ENCODE results near the gene ACTA1. TPM values are rescaled to one million over a fixed set of nuclear protein-coding genes. Genes with fewer than 3 reads are reported as not detected.

The ACTA1 gene
- total RNA-seq, 1 experiment from 2014 or later: not detected

DNA sequence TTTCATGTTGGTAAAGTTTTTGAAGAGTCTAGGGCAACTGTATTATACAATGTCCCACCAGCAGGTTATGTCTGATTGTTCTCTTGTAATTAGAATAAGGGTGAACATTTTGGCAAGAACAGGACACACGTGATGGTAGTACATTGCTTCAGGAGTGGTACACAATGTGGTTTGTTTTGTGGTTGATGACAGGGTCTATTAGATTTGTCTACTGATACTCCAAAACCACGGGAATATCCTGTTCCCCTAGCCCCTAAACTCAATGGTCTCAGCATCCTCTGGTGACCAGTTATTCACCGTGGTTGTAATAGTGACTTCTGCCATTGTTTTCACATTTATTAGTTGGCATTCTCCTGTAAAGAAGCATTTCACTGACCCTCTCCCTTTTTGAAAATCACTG, 22.1 kb upstream of the ACTA1 start:
- H3K36me3 ChIP-seq: peaks cover 38% of the 10 kb centered on the region
- no peaks in the 10 kb centered on the region for H3K27me3 ChIP-seq (replicated peaks)
- no peak overlapping the region for H3K27ac ChIP-seq
- no peak for DNase-seq (ENCODE audit: low read depth in 1 of 2, low spot score in 2 of 2)
- no peaks in the 10 kb centered on the region for H3K9me3 ChIP-seq (replicated peaks)
- H3K4me3 ChIP-seq: no peak overlapping the region
- H3K4me1 ChIP-seq (replicated peaks): no peaks in the 10 kb centered on the region

DNA sequence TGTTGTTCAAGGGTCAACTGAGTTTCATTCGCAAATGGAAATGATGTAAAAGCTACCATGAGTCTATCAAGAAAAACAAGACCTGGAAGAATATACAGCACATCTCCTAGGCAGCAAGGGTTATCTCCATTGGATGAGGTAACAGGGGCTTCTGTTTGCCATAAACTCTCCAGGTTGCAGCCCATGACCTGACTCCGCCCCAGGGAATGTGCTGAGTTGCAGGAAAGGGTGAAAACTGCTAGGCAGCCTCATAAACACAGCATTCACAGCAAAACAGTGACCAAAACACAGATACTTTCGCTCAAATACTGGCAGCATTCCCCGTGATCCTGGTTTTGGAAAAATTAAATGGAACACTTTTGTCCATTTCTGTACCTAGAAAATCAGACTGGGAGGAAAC, 20.2 kb upstream of the ACTA1 start:
- DNase-seq (ENCODE audit: low read depth in 1 of 2, low spot score in 2 of 2): no peak
- Histone ChIP-seq H3K4me3 (no peak overlapping the region), H3K4me1 (replicated peaks) (no peaks in the 10 kb centered on the region), H3K27me3 (replicated peaks) (no peaks in the 10 kb centered on the region), H3K9me3 (replicated peaks) (no peaks in the 10 kb centered on the region), H3K36me3 (peaks cover 30% of the 10 kb centered on the region), H3K27ac (no peak overlapping the region)

DNA sequence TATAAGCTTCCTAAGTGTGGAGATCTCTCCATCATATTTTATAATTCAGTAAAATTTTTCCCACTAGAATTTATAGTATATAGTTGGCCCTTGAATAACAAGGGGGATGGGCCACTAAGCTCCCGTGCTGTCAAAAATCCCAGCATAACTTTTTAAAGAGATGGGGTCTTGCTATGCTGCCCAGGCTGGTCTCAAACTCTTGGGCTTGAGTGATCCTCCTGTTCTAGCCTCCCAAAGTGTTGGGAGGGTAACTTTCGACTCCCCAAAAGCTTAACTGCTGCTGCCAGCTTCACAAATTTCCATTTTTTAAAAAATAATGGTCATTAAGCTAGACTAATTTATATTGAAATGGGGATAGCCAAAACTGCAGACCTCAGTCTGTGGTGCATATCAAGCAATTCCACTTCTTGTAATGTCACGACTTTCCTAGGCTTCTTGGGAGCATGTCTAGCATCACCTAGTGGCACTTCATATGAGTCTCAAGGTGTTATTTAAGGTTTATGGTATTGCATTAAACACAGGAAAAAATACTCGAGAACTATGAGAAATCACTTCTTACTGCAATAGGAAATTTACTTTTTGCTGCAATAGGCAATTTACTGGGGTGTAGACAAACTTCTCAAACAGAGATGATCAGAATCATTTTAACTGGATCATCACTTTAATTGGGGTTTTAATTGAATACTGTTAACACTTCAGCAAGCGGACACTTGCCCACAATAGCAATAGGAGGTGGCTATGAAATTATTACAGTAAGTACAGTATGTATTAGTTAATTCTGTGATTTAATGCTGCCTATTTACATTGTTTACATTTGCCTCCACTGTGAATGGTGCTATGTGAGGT, 19.3 kb upstream of the ACTA1 start:
- no peaks in the 10 kb centered on the region for H3K9me3 ChIP-seq (replicated peaks)
- no peak overlapping the region for H3K4me3 ChIP-seq
- H3K4me1 ChIP-seq (replicated peaks): no peaks in the 10 kb centered on the region
- peaks cover 33% of the 10 kb centered on the region for H3K36me3 ChIP-seq
- H3K27me3 ChIP-seq (replicated peaks): no peaks in the 10 kb centered on the region
- no peak for DNase-seq (ENCODE audit: low read depth in 1 of 2, low spot score in 2 of 2)
- H3K27ac ChIP-seq: no peak overlapping the region

DNA sequence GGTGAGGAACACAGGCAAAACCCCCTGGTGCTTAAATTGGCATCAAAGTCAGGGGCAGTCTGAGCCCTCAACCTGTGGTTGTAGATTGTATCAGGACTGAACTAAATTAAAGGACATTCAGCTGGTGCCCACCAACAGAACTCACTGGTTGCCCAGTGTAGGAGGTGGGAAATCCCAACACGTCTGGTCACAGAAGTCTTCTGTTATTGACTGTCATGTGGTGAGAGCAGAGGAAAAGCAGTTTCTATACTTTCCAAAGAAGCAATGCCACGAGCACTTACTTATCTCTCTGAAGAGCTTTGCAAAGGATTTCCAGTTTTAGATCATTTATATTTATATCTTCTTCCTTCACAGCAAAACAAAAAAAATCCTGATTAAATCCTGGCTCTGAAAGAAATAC, 15.0 kb upstream of the ACTA1 start:
- H3K27me3 ChIP-seq (replicated peaks): no peaks in the 10 kb centered on the region
- no peaks in the 10 kb centered on the region for H3K9me3 ChIP-seq (replicated peaks)
- H3K4me1 ChIP-seq (replicated peaks): peaks cover 5% of the 10 kb centered on the region; the same call in 1 of the 2 replicates
- H3K36me3 ChIP-seq: peaks cover 44% of the 10 kb centered on the region
- DNase-seq (ENCODE audit: low read depth in 1 of 2, low spot score in 2 of 2): no peak
- no peak overlapping the region for H3K27ac ChIP-seq
- H3K4me3 ChIP-seq: no peak overlapping the region

DNA sequence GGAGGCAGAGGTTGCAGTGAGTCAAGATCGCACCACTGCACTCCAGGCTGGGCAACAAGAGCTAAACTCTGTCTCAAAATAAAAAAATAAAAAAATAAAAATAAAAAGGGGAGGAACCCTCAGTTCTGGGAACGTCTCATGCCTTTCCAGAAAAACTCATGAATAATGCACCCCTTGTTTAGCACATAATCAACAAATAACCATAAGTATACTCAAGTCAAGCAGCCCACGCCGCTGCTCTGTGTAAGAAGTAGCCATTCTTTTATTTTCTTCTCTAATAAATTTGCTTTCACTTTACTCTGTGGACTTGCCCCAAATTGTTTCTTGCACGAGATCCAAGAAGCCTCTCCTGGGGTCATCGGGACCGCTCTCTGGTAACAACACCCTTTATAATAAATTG, 14.5 kb upstream of the ACTA1 start:
- Histone ChIP-seq H3K4me3 (no peak overlapping the region), H3K9me3 (replicated peaks) (no peaks in the 10 kb centered on the region), H3K4me1 (replicated peaks) (peaks cover 5% of the 10 kb centered on the region; the same call in 1 of the 2 replicates), H3K27me3 (replicated peaks) (no peaks in the 10 kb centered on the region), H3K27ac (no peak overlapping the region), H3K36me3 (peaks cover 41% of the 10 kb centered on the region)
- no peak for DNase-seq (ENCODE audit: low read depth in 1 of 2, low spot score in 2 of 2)

DNA sequence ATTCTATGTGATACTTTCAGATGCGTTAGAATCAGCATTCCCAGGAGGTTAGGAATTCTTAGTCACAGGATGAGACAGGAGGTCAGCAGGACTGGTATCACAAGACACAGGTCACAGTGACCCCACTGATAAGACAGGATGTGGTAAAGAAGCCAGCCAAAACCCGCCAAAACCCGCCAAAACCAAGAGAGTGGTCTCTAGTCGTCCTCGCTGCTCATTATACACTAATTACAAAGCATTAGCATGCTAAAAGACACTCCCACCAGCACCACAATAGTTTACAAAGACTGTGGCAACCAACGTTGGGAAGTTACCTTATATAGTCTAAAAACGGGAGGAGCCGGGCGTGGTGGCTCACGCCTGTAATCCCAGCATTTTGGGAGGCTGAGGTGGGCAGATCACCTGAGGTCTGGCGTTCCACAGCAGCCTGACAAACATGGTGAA, 13.9 kb upstream of the ACTA1 start:
- DNase-seq (ENCODE audit: low read depth in 1 of 2, low spot score in 2 of 2): no peak
- H3K27ac ChIP-seq: no peak overlapping the region
- H3K36me3 ChIP-seq: peaks cover 38% of the 10 kb centered on the region
- H3K4me1 ChIP-seq (replicated peaks): peaks cover 5% of the 10 kb centered on the region; the same call in 1 of the 2 replicates
- no peak overlapping the region for H3K4me3 ChIP-seq
- H3K27me3 ChIP-seq (replicated peaks): no peaks in the 10 kb centered on the region
- no peaks in the 10 kb centered on the region for H3K9me3 ChIP-seq (replicated peaks)

DNA sequence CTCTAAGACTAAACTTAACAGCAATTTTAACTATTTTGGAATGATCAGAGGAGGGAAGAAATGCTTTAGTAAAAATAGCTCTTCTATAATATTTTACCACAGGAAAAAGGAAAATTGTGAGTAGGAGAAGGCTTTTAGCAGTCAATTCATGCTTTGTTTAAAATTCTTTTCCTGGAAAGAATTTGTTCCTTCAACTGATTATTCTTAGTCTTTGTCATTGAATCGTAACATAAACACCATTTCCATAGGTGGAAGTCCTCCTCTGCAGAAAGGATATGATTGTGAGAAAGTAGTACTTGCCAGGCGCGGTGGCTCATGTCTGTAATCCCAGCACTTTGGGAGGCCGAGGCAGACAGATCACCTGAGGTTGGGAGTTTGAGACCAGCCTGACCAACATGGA, 11.9 kb upstream of the ACTA1 start:
- H3K27me3 ChIP-seq (replicated peaks): no peaks in the 10 kb centered on the region
- peaks cover 14% of the 10 kb centered on the region for H3K4me1 ChIP-seq (replicated peaks)
- no peak overlapping the region for H3K4me3 ChIP-seq
- no peak for DNase-seq (ENCODE audit: low read depth in 1 of 2, low spot score in 2 of 2)
- no peak overlapping the region for H3K27ac ChIP-seq
- no peaks in the 10 kb centered on the region for H3K9me3 ChIP-seq (replicated peaks)
- H3K36me3 ChIP-seq: peaks cover 38% of the 10 kb centered on the region

DNA sequence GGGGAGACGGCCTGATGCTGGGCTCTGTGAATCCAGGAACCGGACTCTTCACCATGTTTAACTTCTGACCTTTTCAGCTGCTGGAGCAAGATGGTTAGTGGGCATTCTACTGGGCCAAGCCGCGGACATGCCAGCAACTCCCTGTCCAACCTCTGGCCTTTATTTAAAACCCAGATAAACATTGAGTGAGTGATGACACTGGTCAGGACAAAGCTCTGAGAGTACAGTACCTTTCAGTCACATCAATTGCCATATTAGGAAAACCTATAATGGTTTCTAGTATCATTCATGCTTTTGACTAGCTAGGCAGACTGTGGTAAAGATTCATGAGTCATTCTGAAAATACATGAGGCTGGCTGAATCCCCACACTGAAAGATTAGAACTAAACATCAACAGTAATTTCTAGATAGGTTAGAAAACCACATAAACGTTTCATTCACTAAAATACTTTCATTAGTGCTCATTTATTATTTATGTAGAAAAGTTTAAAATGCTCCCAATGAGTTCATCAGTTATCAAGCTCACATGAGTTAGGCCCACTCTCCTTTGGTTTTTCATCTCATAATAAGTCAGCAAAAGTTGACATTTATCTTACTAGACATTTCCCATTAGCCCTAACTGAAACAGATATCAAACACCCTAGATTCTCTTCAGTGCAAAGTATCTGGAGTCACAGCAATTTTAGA, 7.1 kb upstream of the ACTA1 start:
- H3K9me3 ChIP-seq (replicated peaks): no peaks in the 10 kb centered on the region
- no peak overlapping the region for H3K4me3 ChIP-seq

DNA sequence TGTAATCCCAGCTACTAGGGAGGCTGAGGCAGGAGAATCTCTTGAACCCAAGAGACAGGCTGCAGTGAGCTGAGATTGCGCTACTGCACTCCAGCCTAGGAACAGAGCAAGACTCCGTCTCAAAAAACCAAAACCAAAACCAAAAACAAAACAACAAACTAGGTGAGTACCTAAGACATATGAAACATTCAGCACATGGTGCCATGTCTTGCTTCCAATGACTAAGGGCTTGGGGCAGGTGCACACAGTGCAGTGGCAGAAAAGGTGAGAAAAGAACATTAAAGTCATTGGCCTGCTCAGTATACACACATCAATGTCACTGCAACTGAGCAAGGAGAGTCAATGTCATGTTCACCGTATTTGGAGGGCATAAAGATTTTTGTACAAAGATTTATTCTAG, 4.1 kb upstream of the ACTA1 start:
- no peak for DNase-seq (ENCODE audit: low read depth in 1 of 2, low spot score in 2 of 2)
- Histone ChIP-seq H3K27ac (no peak overlapping the region), H3K4me3 (no peak overlapping the region), H3K4me1 (replicated peaks) (peaks cover 14% of the 10 kb centered on the region), H3K36me3 (peaks cover 15% of the 10 kb centered on the region; the same call in 1 of the 2 replicates), H3K27me3 (replicated peaks) (peaks cover 32% of the 10 kb centered on the region), H3K9me3 (replicated peaks) (no peaks in the 10 kb centered on the region)

More for the DNA sequence above, 7.1 kb upstream of the ACTA1 start:
- Histone ChIP-seq H3K4me1 (replicated peaks) (peaks cover 17% of the 10 kb centered on the region), H3K27me3 (replicated peaks) (peaks cover 3% of the 10 kb centered on the region; the same call in 1 of the 2 replicates), H3K27ac (peak overlapping the region; percentile 7), H3K36me3 (peaks cover 23% of the 10 kb centered on the region; the same call in 1 of the 2 replicates)
- peak in 1 of 2 experiments; percentile 57 for DNase-seq (ENCODE audit: low read depth in 1 of 2, low spot score in 2 of 2)

DNA sequence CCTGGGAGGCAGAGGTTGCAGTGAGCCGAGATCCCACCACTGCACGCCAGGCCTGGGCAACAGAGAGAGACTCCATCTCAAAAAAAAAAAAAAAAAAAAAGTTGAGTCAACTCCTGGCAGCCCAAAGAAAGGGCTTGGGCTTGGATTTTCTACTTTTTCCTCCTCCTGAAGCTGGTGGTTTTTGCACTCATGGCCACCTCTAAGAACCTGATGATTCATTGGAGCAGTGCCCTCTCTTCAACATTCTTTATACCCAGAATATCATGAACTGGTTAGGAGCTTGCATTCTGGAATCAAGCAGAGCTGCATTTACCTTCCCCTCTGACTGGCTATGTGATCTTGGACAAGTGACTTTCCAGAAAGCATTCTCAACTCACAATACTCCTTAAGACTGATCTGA, 3.5 kb upstream of the ACTA1 start:
- Histone ChIP-seq H3K36me3 (peaks cover 15% of the 10 kb centered on the region; the same call in 1 of the 2 replicates), H3K4me3 (no peak overlapping the region), H3K4me1 (replicated peaks) (peaks cover 14% of the 10 kb centered on the region), H3K9me3 (replicated peaks) (no peaks in the 10 kb centered on the region), H3K27ac (no peak overlapping the region), H3K27me3 (replicated peaks) (peaks cover 37% of the 10 kb centered on the region)
- no peak for DNase-seq (ENCODE audit: low read depth in 1 of 2, low spot score in 2 of 2)

DNA sequence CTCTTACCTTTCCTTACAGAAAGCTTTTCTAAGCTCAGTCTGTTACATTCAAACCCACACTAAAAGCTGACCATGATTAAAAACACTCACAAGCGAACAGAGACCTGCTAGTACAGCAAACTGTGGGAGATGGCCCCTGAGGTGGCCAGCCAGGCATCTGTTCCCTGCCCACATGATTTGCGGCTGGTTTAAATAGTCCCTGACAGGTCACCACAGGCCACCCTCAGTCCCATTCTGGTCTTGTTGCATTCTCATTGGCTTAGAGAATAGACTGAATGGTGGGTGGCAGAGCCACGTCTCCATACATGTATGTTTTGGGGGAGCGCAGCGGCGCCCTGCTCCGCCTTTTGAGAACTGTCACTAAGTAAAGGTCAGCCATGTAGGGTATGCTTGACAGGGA, 2.3 kb upstream of the ACTA1 start:
- Histone ChIP-seq H3K4me3 (no peak overlapping the region), H3K36me3 (peaks cover 7% of the 10 kb centered on the region; the same call in 1 of the 2 replicates), H3K27ac (no peak overlapping the region), H3K9me3 (replicated peaks) (0 out of 2 replicates have a peak, but pooled peaks cover 5% of the 10 kb centered on the region), H3K4me1 (replicated peaks) (peaks cover 13% of the 10 kb centered on the region), H3K27me3 (replicated peaks) (peaks cover 42% of the 10 kb centered on the region)
- DNase-seq (ENCODE audit: low read depth in 1 of 2, low spot score in 2 of 2): no peak

DNA sequence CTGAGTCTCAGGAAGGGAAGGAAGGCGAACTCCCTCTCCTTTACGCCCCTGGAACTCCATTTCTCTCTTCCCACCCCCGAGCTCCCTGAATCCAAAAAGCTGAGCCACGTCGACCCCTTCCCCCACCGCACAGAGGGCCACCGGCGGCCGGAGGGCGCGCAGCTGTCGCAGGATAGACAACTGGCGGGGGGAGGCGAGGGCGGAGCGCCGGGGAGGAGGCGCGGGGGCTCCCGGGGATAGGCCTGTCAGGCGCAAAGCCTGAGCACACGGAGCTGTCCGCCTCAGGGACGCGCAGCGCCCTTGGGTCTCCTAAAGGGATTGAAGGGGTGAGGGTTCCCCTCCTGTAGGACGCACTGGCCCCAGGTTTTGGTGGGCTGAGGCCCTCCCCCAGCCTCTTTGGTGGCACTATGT, 752 bp upstream of the ACTA1 start:
- no peak for DNase-seq (ENCODE audit: low read depth in 1 of 2, low spot score in 2 of 2)
- Histone ChIP-seq H3K27ac (no peak overlapping the region), H3K27me3 (replicated peaks) (peaks cover 58% of the 10 kb centered on the region)

DNA sequence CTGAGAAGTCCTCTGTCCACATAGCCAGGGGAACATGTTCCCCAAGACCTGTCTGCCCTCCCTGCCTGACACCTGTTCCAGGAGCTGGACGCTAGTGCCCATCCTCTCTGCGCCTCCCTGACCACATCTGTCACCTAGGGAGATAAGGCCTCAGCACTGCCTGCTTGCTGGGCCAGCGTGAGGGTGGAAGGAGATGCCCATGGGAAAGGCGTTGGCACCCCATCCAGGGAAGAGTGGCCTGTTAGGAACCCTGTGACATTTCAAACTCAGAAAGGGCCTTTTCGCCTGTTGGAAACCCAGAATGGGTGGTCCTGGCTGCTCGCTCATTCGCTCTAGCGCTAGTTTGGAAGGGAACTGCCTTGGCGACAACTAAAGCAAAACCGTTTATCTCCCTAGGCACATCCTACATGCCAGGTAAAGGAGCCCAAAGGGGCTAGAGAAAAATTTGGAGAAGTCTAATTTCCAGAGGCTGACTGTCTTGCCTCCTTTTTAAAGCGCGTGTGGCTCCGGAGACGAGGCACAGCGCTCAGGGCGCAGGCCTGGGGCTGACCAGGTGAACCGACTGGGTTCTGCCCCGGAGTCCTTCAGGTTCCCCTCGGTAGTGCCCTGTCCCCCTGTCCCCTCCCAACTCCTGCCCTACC, 410 bp downstream of the ACTA1 start:
- no peak overlapping the region for H3K4me3 ChIP-seq
- H3K27me3 ChIP-seq (replicated peaks): peaks cover 62% of the 10 kb centered on the region
- H3K9me3 ChIP-seq (replicated peaks): 0 out of 2 replicates have a peak, but pooled peaks cover 5% of the 10 kb centered on the region
- H3K4me1 ChIP-seq (replicated peaks): peaks cover 9% of the 10 kb centered on the region
- H3K27ac ChIP-seq: no peak overlapping the region
- DNase-seq (ENCODE audit: low read depth in 1 of 2, low spot score in 2 of 2): no peak
- H3K36me3 ChIP-seq: no peaks in the 10 kb centered on the region

More for the DNA sequence above, 752 bp upstream of the ACTA1 start:
- H3K4me3 ChIP-seq: no peak overlapping the region
- peaks cover 9% of the 10 kb centered on the region for H3K4me1 ChIP-seq (replicated peaks)
- 0 out of 2 replicates have a peak, but pooled peaks cover 5% of the 10 kb centered on the region for H3K9me3 ChIP-seq (replicated peaks)
- H3K36me3 ChIP-seq: no peaks in the 10 kb centered on the region
